ENCODE measurements around the gene INAFM2.
A peak's percentile ranks its signal among the peaks of the same experiment; 100 is the strongest.

The INAFM2 gene

GRCh38 chr15:40287968-40288367 lies 35.5 kb upstream of the INAFM2 start:
- no peak for DNase-seq

- no peak for DNase-seq
These were observed 34.2 kb upstream of the INAFM2 start for GRCh38 chr15:40289140-40289775.

- no peak for DNase-seq
These were observed 33.0 kb upstream of the INAFM2 start for GRCh38 chr15:40290545-40290917.

- DNase-seq, result no peak
These were observed 32.4 kb upstream of the INAFM2 start for GRCh38 chr15:40290918-40291574.

GRCh38 chr15:40292246-40292645 lies 31.2 kb upstream of the INAFM2 start:
- no peak for DNase-seq

GRCh38 chr15:40293006-40293405 lies 30.5 kb upstream of the INAFM2 start:
- no peak for DNase-seq

- DNase-seq, result no peak
These were observed 29.3 kb upstream of the INAFM2 start for GRCh38 chr15:40293905-40294895.

- no peak for DNase-seq
These were observed 28.2 kb upstream of the INAFM2 start for GRCh38 chr15:40295297-40295696.

- DNase-seq, result no peak
These were observed 27.5 kb upstream of the INAFM2 start for GRCh38 chr15:40295877-40296560.

GRCh38 chr15:40296561-40297230 lies 26.8 kb upstream of the INAFM2 start:
- DNase-seq, result no peak

- no peak for DNase-seq
These were observed 26.1 kb upstream of the INAFM2 start for GRCh38 chr15:40297356-40297755.

- no peak for DNase-seq
These were observed 25.1 kb upstream of the INAFM2 start for GRCh38 chr15:40298216-40298935.

- DNase-seq, result no peak
These were observed 23.1 kb upstream of the INAFM2 start for GRCh38 chr15:40300367-40300766.

- DNase-seq, result no peak
These were observed 22.7 kb upstream of the INAFM2 start for GRCh38 chr15:40300771-40301170.

GRCh38 chr15:40301467-40302179 lies 21.9 kb upstream of the INAFM2 start:
- DNase-seq, result peak in 1 of 3 donors; percentile 47

- no peak for DNase-seq
These were observed 21.1 kb upstream of the INAFM2 start for GRCh38 chr15:40302288-40302886.

GRCh38 chr15:40302981-40303380 lies 20.5 kb upstream of the INAFM2 start:
- DNase-seq, result no peak

- DNase-seq, result no peak
These were observed 19.9 kb upstream of the INAFM2 start for GRCh38 chr15:40303576-40303975.

- no peak for DNase-seq
These were observed 18.2 kb upstream of the INAFM2 start for GRCh38 chr15:40305281-40305680.

- DNase-seq, result peak; percentile 48 to 58 (median 56)
These were observed 17.1 kb upstream of the INAFM2 start for GRCh38 chr15:40306371-40306770.

- DNase-seq, result peak in 1 of 3 donors; percentile 36
These were observed 16.6 kb upstream of the INAFM2 start for GRCh38 chr15:40306908-40307307.
